ENCODE results near the gene HSP90AB1.

DNA sequence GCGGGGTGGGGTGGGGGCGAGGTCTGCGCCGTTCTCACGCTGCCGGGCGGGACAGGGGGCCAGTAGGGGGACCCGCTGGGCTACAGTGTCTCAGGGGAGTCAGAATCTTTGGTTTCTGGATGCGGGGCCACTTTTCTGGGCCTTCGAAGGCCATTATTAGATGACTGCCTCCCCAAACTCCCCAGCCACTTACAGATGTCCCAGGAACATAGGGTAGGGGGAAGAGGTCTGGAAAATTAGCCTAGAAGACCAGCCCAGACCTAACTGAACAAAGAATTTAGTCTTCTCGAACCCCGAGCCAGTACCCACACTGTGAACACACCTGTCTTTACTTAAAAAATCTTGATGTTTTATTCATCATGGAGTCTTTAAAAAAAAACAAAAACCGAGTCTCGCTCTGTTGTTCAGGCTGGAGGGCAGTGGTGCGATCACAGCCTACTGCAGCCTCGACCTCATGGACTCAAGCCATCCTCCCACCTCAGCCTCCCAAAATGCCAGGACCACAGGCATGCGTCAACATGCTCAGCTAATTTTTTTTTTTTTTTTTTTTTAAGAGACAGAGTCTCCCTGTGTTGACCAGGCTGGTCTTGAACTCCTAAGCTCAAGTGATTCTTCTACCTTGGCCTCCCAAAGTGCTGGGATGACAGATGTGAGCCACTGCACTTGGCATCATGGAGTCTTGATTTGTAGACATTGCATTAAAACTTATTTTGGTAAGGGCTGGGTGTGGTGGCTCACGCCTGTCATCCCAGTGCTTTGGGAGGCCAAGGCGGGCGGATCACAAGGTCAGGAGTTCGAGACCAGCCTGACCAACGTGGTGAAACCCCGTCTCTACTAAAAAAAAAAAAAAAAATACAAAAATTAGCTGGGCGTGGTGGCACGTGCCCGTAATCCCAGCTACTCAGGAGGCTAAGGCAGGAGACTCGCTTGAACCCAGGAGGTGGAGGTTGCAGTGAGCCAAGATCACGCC lies 26.8 kb upstream of the HSP90AB1 start:
- TF ChIP-seq POLR2AphosphoS5 (IDR thresholded peaks at IDR 0.05) (no peak), EP300 (IDR thresholded peaks at IDR 0.05) (no peak), POLR2A (IDR thresholded peaks at IDR 0.05; ENCODE audit: low read depth) (no peak)
- TF ChIP-seq, protein P1, sequence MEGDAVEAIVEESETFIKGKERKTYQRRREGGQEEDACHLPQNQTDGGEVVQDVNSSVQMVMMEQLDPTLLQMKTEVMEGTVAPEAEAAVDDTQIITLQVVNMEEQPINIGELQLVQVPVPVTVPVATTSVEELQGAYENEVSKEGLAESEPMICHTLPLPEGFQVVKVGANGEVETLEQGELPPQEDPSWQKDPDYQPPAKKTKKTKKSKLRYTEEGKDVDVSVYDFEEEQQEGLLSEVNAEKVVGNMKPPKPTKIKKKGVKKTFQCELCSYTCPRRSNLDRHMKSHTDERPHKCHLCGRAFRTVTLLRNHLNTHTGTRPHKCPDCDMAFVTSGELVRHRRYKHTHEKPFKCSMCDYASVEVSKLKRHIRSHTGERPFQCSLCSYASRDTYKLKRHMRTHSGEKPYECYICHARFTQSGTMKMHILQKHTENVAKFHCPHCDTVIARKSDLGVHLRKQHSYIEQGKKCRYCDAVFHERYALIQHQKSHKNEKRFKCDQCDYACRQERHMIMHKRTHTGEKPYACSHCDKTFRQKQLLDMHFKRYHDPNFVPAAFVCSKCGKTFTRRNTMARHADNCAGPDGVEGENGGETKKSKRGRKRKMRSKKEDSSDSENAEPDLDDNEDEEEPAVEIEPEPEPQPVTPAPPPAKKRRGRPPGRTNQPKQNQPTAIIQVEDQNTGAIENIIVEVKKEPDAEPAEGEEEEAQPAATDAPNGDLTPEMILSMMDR (IDR thresholded peaks at IDR 0.05) = no peak

All from esophagus muscularis mucosa (tissue), 4 donors.